GM11168 (cell line): ENCODE data around the gene PANX1.

Experiments used
- in situ Hi-C: fragments of 300-500 bp; cut with MboI; formaldehyde crosslinking; loops from one replicate; pipeline ENCODE4 v1.12.0; 2022; ENCODE audit warnings: low sequenced_read_pairs; ENCODE audit not compliant: unreplicated experiment

Gene PANX1

DNA sequence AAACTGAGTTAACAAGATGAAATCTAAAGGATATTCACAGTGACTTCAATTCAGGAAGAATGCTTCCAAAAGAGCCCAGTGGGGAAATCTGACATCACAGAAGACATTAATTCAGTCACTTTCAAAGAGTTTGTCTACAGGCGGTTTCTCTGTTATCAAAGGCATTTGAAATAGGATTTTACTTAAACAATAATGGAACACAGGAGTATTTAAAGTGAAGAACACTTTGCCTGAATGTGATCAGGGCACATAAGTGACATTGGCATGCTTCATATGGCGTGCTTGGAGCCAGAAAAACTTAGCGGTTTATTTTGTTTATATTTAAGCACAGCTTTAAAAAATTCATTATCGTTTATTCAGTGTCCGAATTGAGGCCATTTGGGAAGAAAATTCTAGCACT is 52.9 kb downstream of the PANX1 start:
- in situ Hi-C loops = no loop called here

DNA sequence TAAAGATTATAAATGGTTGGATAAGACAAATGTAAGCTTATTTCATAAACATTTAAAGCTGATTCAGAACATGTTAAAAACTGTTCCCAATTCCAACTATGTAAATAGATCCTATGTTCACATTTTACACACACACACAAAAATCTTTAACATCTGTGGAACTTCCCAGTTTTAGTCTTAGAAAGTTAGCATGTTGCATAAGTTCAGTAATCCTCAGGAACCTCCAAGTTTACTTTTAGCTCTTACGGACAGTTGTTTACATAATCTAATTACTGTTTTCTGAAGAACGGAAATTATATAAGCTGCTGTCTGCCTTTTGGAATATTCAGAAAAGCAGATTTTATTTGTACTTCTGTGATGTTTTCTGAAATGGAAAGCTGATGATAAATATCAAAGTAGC is 53.3 kb downstream of the PANX1 start:
- in situ Hi-C loops = no loop called here

DNA sequence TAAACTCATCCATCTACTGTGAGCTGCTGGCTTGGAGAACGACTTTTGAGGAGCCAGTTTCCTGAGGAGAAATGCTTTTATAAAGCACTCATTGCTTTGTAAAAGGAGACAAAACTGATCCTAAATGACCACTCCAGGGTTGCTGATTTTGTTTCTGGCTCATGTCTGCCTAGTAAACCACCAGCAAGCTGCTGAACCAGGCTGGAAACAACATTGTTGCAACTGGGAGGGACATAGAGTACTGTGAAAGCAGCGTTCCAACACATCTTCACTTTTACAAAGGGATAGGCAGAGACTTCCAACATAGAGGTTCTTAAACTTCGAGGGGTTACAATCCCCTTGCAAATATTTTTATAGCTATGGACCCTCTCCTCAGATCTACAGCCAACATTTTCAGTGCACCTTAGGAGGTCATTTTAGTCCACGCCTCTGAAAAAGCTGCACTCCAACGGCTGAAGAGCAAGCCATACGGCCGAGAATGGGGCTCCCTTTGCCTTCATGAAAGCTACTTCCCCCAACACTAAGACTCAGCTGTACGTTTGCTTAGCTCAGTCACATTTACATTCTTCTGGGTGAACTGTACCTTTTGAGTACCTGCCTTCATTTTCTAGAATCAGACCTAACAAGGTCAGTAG is 54.7 kb downstream of the PANX1 start:
- in situ Hi-C loops = no loop called here

DNA sequence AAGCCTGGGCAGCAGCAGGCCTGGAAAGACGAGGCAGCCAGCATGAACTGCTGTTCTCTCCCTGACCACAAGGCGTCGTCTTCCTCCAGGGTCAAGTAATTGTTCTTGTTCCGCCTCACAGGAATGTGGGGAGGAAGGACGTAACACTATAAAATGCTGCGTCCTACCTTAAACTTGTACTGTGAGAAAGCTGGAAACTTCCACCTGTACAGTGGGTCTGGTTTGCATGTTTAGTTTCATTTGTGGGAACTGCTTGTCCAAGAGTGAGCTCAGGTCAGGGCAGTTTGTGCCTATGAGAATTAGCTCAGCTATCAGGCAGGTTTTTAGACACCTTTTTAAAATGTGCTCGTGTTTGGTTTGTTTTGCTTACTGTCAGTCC is 55.2 kb downstream of the PANX1 start:
- in situ Hi-C loops = no loop called here

DNA sequence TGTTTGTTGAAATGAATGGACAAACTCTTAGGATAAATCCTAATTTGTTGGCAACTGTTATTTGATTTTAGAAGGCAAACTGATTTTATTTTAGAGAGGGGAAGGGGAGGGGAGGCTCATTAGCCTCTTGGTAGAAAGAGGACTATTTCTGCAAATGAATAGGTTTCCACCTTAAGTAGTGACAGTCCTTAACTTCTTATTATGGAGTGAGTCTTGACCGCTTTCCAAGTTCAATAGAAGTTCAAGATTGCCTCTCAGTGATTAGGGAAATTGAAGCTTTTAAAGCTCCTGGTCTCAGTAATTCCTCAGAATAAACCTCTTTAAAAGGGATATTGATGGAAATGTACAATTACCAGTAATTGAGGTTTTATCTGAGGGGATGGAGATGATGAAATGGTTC is 55.7 kb downstream of the PANX1 start:
- in situ Hi-C loops = no loop called here

DNA sequence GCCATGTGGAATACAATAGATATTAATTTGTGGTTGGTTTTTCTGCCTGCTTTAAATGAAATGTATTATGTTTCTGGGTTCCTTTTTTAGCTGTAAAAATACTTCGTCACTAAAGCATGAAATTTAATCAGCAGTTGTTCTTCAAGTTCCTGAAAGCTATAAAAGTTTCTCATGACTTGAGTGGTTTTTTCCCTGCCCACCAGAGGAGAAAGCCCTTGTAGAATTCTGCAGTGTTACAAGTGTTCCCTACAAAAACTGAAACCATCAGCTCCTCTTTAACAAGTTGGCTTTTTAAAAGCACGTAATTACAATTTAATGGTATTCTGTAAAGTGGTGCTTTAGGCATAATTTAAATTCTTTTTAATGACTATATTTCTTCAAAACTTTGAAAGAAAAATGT is 56.2 kb downstream of the PANX1 start:
- in situ Hi-C loops = no loop called here

DNA sequence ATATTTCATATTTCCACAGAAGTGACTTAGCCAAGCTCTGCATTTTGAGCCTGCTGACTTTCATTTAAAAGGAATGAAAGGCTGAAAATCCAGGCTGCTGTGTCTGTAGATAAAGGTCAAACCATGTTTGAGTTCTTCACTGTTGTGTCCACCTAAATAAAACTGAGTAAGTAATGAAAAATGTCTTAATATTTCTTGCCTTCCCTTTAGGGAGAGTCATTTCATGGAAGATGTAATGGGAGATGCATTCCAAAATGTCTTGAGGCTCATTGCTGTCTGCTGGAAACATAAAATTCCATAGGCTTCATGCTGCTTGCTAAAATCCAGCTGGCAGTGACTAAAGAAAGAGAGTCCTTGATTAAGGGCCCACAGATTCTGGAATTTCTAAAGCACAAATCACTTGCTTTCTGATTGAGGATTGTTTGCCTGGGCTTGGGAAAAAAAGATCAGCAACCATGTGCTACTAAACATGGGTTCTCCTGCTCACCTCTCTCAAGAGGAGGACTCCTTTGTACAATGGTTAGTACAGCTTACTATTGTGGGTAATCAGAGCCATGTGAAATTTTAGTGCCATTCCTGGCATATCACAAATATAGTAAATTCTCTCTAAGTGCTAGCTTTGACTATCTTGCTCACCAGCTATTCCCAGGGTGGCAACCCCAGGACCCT is 56.9 kb downstream of the PANX1 start:
- in situ Hi-C loops = no loop called here

DNA sequence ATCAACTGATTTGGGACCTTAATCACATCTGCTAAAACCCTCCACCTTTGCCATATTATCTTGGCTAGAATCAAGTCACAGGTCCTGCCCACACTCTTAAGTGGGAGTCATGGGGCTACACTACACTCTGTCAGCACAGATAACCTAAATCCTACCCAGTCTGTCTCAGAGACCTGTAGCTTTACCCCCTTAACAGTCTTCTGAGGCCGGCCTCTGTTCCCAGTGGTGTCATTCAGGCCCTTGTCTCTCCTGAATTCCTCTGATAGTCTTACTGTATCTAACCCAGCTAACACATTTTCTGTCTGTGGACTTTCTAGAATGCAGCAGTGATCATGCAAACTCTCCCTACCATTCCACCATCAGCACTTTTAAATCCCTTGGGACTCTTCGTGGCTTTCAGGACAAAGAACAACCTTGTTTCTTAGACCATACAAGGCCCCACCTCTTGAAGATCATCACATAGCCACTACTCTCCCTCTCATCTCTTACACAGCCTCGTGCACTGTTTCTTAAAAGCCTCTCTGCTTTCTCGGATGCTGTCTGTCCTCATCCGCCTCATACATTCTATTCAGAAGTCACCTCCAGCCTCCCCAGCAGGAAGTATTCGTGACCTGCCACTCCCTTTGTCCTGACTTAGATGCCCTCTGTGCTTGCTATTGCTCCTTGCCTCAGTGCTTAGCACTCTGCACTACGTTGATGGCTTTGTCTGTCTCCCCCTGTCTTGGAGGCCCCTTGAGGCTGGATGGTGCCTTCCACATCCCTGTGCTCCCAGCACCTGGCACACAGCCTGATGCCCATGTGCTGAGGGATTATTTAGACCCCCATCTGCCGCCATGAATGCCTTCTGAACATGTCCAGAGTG is 57.9 kb downstream of the PANX1 start:
- in situ Hi-C loops = no loop called here

DNA sequence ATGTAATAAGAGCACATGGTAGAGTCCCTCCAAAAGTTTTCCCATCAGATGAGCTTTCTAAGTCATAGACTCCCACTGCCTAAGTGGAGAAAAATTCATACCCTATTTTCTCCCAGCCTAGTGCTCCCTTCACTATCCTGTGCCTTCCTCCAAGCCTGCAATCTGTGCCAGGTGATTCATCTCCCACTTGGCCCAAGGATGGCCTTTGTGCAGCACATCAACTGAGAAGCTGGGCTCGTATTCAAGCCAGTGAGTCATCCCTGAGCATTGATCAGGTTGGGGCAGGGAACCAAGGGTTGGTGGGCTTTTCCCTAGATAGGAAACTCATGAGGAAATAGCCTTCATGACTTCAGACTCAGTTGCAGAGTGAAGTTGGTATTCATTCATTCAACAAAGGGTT is 64.6 kb downstream of the PANX1 start:
- in situ Hi-C loops = no loop called here

DNA sequence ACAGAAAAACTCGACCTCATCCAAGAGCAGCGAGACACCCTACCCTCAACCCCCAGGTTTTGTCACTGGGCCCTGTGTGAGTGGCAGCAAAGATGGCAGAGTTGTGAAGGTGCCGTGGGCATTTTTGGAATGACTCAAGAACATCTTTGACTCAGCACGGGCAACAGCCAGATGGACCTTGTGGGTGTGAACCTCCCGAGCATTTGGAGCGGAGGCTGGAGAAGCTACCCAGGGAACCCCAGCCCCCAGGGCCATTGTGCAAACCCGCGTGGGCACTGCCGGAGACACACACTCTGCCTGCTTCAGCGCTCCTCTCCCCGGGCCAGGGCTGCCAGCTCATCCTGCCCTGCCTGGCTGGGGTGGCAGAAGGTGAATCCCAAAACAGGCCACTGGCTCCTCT is 66.1 kb downstream of the PANX1 start:
- in situ Hi-C loops = no loop called here

DNA sequence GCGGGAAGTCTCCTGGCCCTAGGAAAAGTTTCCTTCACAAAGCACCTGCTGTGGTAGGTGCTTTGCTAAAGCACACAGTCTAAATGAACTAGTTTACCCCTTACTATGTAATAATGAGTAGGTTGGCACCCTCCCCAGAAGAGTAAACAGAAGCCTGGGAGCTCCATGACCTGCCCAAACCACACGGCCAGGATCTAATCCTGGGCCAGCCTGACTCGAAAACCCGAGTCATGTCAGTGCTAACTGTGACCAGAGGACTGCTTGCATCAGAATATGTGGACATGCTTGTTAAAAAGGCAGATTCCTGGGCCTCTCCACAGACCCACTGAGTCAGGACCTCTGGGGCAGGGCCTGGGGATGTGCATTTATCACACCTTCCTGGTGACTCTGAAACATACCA is 67.7 kb downstream of the PANX1 start:
- in situ Hi-C loops = no loop called here

DNA sequence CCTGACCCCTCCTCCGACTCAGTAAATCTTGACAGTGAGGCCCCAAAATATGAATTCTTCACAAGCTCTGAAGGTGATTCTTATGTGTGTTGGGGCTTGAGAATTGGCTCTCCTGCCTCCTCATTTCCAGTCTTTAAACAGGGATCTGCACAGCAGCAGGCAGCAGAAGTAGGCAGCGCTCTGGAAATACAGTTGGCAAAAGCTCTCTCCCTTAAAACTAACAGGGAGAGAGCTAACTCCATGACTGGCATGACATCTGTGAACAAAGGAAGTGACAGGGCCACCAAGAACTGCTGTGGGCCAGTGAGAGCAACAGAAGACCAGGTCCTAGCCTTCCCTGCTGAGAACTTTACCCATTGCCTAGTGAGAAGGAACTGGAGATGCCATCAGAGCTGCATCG is 70.1 kb downstream of the PANX1 start:
- in situ Hi-C loops = no loop called here

DNA sequence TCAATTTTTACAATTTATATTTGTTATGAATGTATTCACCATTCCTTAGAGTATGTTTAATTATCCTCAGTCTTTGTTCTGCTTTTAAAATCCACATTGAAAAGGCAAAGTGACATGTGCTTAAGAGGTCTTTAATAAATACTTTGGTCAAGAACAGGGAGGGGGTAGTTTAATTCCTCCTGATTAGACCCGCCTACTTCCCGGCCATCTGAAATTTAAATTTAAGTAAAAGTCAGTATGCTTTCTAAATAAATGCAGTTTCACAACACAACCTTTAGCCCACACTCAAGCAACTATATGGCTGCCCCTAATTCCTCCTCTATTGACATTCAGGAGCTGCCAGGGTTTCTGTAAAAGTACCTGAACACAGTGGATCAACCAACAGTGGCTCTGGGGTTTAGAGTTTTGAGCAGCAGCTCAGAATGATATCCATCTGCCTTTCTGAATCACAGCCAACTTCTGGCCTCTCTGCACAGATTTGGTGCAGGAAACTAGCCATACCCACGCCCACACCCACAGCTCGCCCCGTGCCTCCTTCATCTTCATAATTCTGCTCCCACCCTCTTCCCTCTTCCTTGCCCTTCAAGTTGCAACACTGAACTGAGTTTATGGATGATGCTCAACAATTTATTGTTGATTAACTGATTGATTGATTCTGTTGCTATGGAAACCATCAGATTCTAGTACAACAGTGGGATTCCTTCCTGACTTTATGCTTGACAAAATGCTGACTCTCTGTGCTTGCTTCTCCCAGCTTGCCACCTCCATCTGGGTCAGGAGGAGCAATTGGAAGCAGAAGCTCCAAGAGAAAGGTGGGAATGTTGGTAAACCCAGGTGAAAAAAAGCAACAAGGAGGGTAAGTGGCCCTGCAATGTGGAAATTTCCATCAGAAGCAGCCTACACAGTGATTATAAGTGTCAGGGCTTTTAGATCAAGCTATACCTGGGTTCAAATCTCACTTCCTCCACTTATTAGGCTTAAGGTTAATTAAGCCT is 70.8 kb downstream of the PANX1 start:
- in situ Hi-C loops = no loop called here

DNA sequence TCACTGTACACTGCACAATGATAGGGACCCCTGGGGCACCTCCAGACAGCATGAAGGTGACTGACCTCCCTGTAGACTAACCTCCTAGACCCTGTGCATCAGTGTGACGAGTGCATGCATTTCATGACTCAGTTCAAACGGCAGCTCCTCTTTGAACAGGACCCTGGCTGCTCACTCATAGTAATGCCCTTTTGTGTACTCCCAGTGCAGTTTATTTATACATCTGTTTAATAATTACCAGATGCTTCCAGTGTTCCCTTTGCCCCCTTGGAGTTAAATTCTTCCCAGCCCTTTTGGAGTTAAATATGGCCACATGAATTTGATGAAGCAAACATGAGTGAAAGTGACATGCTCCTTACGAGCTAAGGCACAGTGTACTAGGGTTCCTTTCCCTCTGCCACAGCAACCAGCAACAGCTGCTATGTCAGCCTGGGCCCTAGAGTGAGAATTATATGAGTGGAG is 72.4 kb downstream of the PANX1 start:
- in situ Hi-C loops = no loop called here

DNA sequence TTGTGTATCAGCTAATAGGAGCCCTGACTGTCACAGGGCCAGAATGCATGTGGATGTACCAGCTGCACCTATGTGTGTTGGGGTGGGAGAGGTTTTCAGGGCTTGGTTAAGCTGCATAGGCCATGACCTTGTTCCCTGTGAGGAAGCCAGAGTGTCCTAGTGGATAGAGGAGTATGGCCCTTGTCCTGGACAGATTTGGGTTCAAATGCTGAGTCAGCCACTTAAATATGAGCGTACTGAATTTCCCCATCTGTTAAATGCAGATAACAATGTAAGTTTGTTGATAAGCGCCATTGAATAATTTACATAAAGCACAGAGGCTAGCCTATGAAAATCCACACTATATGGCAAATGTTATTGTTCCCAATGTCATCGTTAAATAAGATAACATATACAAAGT is 74.4 kb downstream of the PANX1 start:
- in situ Hi-C loops = no loop called here

DNA sequence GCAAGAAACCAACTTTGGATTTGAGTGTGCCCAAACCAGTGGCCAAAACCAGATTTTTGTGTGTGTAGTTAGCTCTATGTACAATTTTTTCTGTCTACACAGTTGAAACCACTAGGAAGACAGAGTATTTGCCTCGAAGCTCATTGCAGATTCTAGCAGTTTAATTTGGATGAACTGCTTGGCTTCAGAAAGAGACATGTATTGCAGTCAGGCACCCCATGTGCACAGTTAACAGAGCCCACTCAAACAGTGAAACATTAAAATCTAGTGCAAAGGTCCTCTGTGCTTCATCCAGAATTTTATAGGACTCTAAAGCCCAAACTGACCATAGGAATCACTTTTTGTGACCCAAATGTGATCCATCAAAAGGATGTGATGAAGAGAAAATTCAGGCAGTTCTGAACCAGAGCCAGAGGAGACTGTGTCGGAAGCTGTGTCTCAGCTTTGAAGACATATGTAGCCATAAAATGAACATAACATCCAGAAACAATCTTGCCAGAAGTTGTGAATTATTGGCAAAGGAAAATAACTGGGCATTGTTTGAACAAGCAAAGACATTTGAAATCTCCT is 82.7 kb downstream of the PANX1 start:
- in situ Hi-C loops = no loop called here

DNA sequence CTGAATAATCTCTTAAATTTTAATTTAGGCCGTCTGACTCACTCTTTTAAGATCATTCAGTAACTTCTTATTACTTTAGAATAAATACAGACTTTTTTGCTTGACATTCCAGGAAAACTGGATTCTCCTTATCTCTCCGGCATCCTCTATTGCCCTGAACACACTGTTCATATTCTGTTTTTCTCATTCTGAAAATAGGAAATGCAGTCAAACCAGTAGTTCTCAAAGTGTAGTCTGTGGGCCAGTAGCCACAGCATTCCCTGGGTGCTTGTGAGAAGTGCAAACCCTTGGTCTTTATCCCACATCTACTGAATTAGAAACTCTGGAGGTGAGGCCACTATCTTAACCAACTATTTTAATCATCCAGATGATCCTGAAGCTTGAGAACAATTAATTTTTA is 84.3 kb downstream of the PANX1 start:
- in situ Hi-C loops = no loop called here

DNA sequence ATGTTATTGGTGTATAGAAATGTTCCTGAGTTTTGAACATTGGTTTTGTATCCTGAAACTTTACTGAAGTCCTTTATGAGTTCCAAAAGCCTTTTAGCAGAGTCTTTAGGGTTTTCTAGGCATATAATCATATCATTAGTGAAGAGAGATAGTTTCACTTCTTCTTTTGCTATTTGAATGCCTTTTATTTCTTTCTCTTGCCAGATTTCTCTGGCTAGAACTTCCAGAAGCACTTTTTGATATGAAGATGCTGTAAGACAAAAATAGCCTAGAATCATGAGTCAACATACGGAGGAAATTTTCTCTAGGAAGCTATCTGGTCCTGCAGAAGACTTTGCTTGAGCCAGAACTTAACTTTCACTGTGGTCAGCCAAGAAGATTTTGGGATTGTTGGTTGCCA is 89.1 kb downstream of the PANX1 start:
- in situ Hi-C loops = no loop called here

DNA sequence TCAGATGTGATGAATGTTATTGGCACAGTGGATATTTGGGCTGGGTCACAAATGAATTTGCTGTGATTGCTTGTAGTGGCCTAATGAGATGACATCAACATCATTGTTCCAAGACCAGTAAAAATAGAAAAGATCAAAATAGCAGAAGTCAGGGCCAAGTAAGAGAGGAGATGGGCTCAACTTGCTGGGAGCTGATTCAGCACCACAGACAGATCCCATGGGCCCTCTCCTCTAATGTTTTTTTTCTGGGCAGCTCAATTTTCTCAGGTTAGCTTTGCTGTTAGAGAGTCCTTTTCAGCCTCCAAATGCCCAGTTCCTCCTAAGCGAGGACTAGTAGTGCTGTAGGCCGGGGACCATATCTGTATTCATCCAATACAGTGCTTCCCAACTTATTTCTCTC is 89.7 kb downstream of the PANX1 start:
- in situ Hi-C loops = no loop called here

DNA sequence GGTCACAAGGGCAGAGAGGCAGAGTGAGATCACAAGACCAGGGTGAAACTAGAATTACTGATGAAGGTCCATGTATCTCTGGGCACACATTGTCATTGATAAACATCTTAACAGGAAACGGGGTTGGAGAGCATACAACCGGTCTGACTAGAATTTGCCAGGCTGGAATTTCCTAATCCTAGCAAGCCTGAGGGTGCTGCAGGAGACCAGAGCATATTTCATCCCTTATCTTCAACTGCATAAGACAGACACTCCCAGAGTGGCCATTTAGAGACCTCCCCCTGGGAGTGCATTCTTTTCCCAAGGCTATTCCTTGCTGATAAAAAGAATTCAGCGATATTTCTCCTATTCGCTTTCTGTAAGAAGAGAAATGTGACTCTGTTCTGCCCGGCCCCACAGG is 91.1 kb downstream of the PANX1 start:
- in situ Hi-C loops = no loop called here
